Measurements from ENCODE around the gene LRRC61.

Gene LRRC61

GRCh38 chr7:150329331-150330120, 6.4 kb downstream of the LRRC61 start:
- no peak for DNase-seq (ENCODE audit: extremely low read depth in 1 of 2, low read depth in 1 of 2)

GRCh38 chr7:150330211-150330885, 7.2 kb downstream of the LRRC61 start:
- no peak for DNase-seq (ENCODE audit: extremely low read depth in 1 of 2, low read depth in 1 of 2)

GRCh38 chr7:150332852-150333635, 9.9 kb downstream of the LRRC61 start:
- DNase-seq (ENCODE audit: extremely low read depth in 1 of 2, low read depth in 1 of 2): no peak

- no peak for DNase-seq (ENCODE audit: extremely low read depth in 1 of 2, low read depth in 1 of 2)
Measured at GRCh38 chr7:150333659-150334058, 10.5 kb downstream of the LRRC61 start.

GRCh38 chr7:150334108-150334507, 11.0 kb downstream of the LRRC61 start:
- no peak for DNase-seq (ENCODE audit: extremely low read depth in 1 of 2, low read depth in 1 of 2)

- DNase-seq (ENCODE audit: extremely low read depth in 1 of 2, low read depth in 1 of 2): no peak
Measured at GRCh38 chr7:150335108-150335773, 12.1 kb downstream of the LRRC61 start.

GRCh38 chr7:150335774-150336112, 12.6 kb downstream of the LRRC61 start:
- DNase-seq (ENCODE audit: extremely low read depth in 1 of 2, low read depth in 1 of 2): no peak

- DNase-seq (ENCODE audit: extremely low read depth in 1 of 2, low read depth in 1 of 2): no peak
Measured at GRCh38 chr7:150336746-150337145, 13.6 kb downstream of the LRRC61 start.

GRCh38 chr7:150337179-150337578, 14.0 kb downstream of the LRRC61 start:
- DNase-seq (ENCODE audit: extremely low read depth in 1 of 2, low read depth in 1 of 2): no peak

- no peak for DNase-seq (ENCODE audit: extremely low read depth in 1 of 2, low read depth in 1 of 2)
Measured at GRCh38 chr7:150337659-150338081, 14.5 kb downstream of the LRRC61 start.

GRCh38 chr7:150338166-150338829, 15.1 kb downstream of the LRRC61 start:
- no peak for DNase-seq (ENCODE audit: extremely low read depth in 1 of 2, low read depth in 1 of 2)

- no peak for DNase-seq (ENCODE audit: extremely low read depth in 1 of 2, low read depth in 1 of 2)
Measured at GRCh38 chr7:150339409-150339809, 16.3 kb downstream of the LRRC61 start.

- DNase-seq (ENCODE audit: extremely low read depth in 1 of 2, low read depth in 1 of 2): no peak
Measured at GRCh38 chr7:150340024-150340749, 17.0 kb downstream of the LRRC61 start.

GRCh38 chr7:150340875-150341262, 17.7 kb downstream of the LRRC61 start:
- no peak for DNase-seq (ENCODE audit: extremely low read depth in 1 of 2, low read depth in 1 of 2)

- DNase-seq (ENCODE audit: extremely low read depth in 1 of 2, low read depth in 1 of 2): no peak
Measured at GRCh38 chr7:150341263-150342120, 18.3 kb downstream of the LRRC61 start, which contains the start of gene RARRES2. RARRES2 (minus strand) TSS chr7:150341629; CDS start chr7:150340609, 1,020 bp downstream.

- DNase-seq (ENCODE audit: extremely low read depth in 1 of 2, low read depth in 1 of 2): no peak
Measured at GRCh38 chr7:150342121-150342408, 18.9 kb downstream of the LRRC61 start.

- no peak for DNase-seq (ENCODE audit: extremely low read depth in 1 of 2, low read depth in 1 of 2)
Measured at GRCh38 chr7:150343225-150343624, 20.1 kb downstream of the LRRC61 start.

- no peak for DNase-seq (ENCODE audit: extremely low read depth in 1 of 2, low read depth in 1 of 2)
Measured at GRCh38 chr7:150344299-150344698, 21.1 kb downstream of the LRRC61 start.

GRCh38 chr7:150345012-150345411, 21.9 kb downstream of the LRRC61 start:
- no peak for DNase-seq (ENCODE audit: extremely low read depth in 1 of 2, low read depth in 1 of 2)

Data from activated CD8-positive, alpha-beta memory T cell treated with anti-CD3 and anti-CD28 coated beads for 1 hour (primary cell).